B cell (primary cell): Measurements from ENCODE around the gene PIMREG.

Experiments used
- CTCF ChIP-seq: fragments of 200-600 bp; IDR thresholded peaks from one replicate; pipeline ENCODE4 v1.8.0; 2022; ENCODE audit warnings: antibody characterized with exemption, mild to moderate bottlenecking
- EZH2 ChIP-seq: IDR thresholded peaks from 2 replicates; pipeline ENCODE4 v1.6.1; 2012; ENCODE audit warnings: borderline replicate concordance, low read depth, mild to moderate bottlenecking, moderate library complexity, low read length; ENCODE audit not compliant: insufficient read depth, poor library complexity, severe bottlenecking

- no peak for TF ChIP-seq CTCF
- no peak for TF ChIP-seq EZH2
Measured at GRCh38 chr17:6420173-6420641, 24.0 kb upstream of the PIMREG start.
